ENCODE data around the gene LCN15. TPM values are rescaled to one million over a fixed set of nuclear protein-coding genes. Genes with fewer than 3 reads are reported as not detected.

LCN15 gene
- total and polyA plus RNA-seq, 2 experiments from 2014 or later: 0.77 TPM; not detected in 1

DNA sequence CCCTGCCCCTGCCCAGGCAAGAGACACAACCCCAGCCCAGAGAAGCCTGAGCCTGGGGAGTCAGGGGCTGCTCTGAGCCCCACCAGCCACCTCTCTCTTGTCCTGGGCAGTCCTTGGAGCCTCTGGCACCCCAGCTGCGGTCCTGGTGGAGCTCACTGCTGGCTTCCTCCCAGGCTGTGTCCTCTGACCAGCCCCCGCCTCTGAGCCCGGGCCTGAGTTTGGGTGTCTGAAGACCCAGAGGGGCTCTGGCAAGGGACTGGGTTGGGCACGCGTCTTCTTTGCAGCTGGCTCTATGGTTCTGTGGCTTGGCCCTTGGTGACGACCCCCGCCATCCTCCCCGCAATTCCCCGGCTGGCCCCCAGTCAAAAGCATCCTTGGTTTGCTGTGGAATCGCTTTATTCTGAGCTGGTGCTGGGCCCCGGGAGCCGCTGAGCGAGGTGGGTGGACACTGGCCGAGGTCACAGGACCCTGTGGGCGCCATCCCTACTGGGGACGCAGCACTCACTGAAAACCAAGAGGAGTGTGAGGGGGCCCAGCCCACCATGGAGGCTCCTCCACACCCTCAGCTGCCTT lies 20.6 kb downstream of the LCN15 start:
- no peak overlapping the region for H3K27ac ChIP-seq
- H3K36me3 ChIP-seq: no peaks in the 10 kb centered on the region
- no peaks in the 10 kb centered on the region for H3K9me3 ChIP-seq (ENCODE audit: low read depth)
- H3K4me3 ChIP-seq: no peak overlapping the region
- no peaks in the 10 kb centered on the region for H3K27me3 ChIP-seq
- TF ChIP-seq, protein P1, sequence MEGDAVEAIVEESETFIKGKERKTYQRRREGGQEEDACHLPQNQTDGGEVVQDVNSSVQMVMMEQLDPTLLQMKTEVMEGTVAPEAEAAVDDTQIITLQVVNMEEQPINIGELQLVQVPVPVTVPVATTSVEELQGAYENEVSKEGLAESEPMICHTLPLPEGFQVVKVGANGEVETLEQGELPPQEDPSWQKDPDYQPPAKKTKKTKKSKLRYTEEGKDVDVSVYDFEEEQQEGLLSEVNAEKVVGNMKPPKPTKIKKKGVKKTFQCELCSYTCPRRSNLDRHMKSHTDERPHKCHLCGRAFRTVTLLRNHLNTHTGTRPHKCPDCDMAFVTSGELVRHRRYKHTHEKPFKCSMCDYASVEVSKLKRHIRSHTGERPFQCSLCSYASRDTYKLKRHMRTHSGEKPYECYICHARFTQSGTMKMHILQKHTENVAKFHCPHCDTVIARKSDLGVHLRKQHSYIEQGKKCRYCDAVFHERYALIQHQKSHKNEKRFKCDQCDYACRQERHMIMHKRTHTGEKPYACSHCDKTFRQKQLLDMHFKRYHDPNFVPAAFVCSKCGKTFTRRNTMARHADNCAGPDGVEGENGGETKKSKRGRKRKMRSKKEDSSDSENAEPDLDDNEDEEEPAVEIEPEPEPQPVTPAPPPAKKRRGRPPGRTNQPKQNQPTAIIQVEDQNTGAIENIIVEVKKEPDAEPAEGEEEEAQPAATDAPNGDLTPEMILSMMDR (IDR thresholded peaks at IDR 0.05; ENCODE audit: low read depth, low read length): no peak
- no peaks in the 10 kb centered on the region for H3K4me1 ChIP-seq (ENCODE audit: low read depth)
- DNase-seq (ENCODE audit: low read depth in 1 of 2, low spot score in 1 of 2): no peak

DNA sequence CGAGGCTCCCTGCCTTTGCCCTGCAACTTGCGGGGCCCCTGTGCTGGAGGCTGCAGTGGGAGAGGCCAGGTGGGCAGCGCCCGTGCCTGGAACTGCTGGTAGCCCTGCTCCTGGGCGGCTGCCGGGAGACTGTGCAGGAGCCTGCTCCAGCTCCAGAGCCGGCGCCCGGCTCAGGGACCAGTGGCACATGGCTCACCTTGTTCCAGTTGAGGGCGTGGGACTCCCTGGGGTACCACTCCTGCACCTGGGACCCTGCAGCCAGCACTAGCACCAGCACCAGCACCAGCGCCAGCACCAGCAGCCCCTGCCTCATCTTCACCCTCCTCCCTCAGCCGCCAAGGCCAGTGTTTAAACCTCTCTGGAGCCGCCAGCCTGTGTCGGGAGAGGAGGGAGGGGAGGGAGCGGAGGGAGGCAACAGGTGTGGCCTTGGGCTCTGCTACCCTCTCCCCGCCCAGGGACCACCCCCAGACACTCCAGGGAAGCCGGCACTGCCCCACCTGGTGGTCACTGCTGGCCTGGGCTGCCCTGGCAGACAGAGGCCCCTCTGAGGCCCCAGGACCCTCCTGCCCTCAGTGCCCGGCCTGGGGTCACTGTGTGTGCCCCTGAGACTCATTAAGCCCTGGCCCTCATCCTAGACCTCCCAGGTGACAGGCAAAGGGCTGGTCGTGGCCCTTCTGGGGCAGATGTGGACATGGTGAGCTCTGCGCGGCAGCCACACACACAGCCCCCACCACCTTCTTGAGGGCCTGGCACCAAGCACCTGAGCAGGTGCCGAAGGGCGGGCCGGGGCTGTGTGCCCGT lies 21.5 kb downstream of the LCN15 start, which contains the start of gene LCN10:
Gene LCN10, minus strand, starts transcription at position 350 of the 801 bp plus-strand sequence. Its CDS starts 37 bp downstream, at position 313.
- Histone ChIP-seq H3K27me3 (no peaks in the 10 kb centered on the region), H3K27ac (no peak within 1 kb of the TSS), H3K36me3 (no peaks in the 10 kb centered on the region), H3K4me3 (no peak within 1 kb of the TSS), H3K9me3 (ENCODE audit: low read depth) (no peaks in the 10 kb centered on the region), H3K4me1 (ENCODE audit: low read depth) (no peaks in the 10 kb centered on the region)
- TF ChIP-seq, protein P1 (IDR thresholded peaks at IDR 0.05; ENCODE audit: low read depth, low read length): peak; percentile 46
- peak in 1 of 2 donors; percentile 76 for DNase-seq (ENCODE audit: low read depth in 1 of 2, low spot score in 1 of 2)

DNA sequence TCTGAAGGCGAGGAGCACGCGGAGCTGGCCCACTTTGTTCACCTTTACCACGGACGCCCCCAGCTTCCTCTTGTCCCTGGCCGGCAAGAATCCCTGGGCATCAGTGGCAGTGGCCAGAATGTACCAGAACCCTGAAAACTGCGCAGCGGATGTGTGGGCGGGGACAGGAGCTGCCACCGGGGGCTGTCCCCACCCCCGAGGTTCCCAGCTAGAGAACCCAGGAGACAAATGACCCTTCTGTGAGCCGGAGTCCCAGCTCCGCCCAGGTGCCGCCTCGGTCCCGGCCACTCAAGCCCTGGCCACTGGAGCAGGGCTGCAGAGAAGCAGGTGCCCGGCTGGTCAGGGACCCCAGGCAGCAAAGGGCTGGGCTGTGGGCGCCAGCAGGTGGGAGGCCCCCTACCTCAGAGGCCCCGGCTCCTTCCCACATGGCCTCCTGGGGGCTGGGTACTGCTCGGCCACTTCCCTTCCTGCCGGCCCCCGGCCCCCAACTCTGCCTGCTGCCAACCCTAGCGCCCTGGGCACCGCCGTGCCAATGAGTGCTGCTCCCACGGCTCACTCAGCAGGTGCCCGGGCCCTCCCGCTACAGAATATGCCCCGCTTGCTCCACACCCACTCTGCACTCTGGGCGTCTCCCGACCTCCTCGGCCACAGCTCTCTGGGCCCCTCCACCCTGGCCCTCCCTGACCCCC lies 22.3 kb downstream of the LCN15 start:
- H3K4me1 ChIP-seq (ENCODE audit: low read depth): no peaks in the 10 kb centered on the region
- TF ChIP-seq, protein P1 (IDR thresholded peaks at IDR 0.05; ENCODE audit: low read depth, low read length): no peak
- no peaks in the 10 kb centered on the region for H3K36me3 ChIP-seq
- H3K4me3 ChIP-seq: no peak overlapping the region
- no peak overlapping the region for H3K27ac ChIP-seq
- no peak for DNase-seq (ENCODE audit: low read depth in 1 of 2, low spot score in 1 of 2)
- no peaks in the 10 kb centered on the region for H3K27me3 ChIP-seq
- H3K9me3 ChIP-seq (ENCODE audit: low read depth): no peaks in the 10 kb centered on the region

DNA sequence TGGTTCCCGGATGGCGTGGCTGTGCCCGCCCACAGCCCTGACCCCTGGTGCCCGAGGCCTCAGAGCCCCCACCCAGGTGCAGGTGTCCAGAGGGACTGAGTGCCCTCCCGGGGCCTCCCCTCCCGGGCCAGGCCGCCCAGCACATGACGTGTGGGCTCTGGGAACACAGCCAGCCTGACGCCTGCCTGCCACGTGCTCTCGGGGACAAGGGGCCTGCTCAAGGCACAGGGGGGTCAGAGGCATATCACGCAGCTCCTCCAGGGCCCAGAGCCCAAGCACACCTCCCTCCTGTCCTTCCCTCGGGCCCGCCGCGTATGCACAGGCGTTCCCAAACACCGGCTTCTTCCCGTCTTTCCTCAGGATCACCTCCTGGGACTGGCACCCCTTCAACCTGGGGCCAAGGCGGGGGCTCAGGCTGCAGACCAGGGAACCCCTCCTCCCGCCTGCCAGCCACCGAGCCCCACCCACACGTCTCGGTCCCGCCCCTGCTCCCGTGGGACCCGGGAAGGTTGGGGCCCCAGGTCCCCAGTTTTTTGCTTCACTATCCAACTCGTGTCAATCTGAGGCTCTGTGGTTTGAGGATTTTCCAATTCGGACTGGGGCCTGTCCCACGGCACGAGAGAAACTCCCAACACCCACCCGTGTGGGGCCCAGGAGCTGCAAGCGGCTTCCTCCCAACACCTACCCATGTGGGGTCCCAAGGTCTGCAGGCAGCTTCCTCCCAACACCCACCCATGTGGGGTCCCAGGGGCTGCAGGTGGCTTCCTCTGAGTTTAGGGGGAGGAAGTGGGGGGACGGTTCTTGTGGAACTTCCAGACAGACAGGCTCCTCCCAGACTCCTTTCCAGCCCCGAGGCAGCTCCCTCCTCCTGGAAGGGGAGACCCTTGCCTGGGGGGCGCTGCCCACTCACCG lies 23.1 kb downstream of the LCN15 start:
- DNase-seq (ENCODE audit: low read depth in 1 of 2, low spot score in 1 of 2): peak in 1 of 2 donors; percentile 48
- Histone ChIP-seq H3K4me3 (no peak overlapping the region), H3K9me3 (ENCODE audit: low read depth) (no peaks in the 10 kb centered on the region), H3K4me1 (ENCODE audit: low read depth) (no peaks in the 10 kb centered on the region), H3K36me3 (no peaks in the 10 kb centered on the region), H3K27me3 (no peaks in the 10 kb centered on the region), H3K27ac (no peak overlapping the region)
- TF ChIP-seq, protein P1 (IDR thresholded peaks at IDR 0.05; ENCODE audit: low read depth, low read length): no peak

DNA sequence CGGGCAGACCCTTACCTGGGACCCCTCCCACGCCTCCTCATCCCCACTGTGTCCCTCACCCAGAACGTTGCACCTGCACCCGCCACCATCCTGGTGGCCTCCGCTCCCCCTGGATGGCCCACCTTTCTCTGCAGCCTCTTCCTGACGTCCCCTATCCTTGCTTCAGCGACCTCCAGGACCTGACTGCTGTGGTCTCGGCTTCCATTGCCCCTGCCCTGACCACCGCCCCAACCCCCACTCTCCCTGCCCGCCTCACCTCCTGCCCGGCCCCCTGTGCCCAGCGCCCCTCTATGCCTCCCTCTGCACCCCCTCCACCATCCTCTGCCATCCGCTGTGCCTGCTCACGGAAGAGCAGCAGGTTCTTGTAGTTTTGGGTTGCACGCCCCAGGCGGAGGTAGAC lies 23.8 kb downstream of the LCN15 start:
- Histone ChIP-seq H3K9me3 (ENCODE audit: low read depth) (no peaks in the 10 kb centered on the region), H3K36me3 (no peaks in the 10 kb centered on the region), H3K27me3 (no peaks in the 10 kb centered on the region), H3K4me1 (ENCODE audit: low read depth) (no peaks in the 10 kb centered on the region), H3K27ac (no peak overlapping the region), H3K4me3 (no peak overlapping the region)
- TF ChIP-seq, protein P1 (IDR thresholded peaks at IDR 0.05; ENCODE audit: low read depth, low read length): no peak
- no peak for DNase-seq (ENCODE audit: low read depth in 1 of 2, low spot score in 1 of 2)

All from cardiac muscle cell (in vitro differentiated cells and primary cell).